Ascending aorta (tissue), 2 donors: ENCODE data around the gene CPPED1. TPM values are rescaled to one million over a fixed set of nuclear protein-coding genes. Genes with fewer than 3 reads are reported as not detected.
A peak's percentile ranks its signal among the peaks of the same experiment; 100 is the strongest.
"Not testable (repeated sequence)": the region's sequence is repeated elsewhere in the genome, so short reads cannot be mapped to it uniquely, and the experiment has no call there.

Experiments used
- DNase-seq, 2 donors: peaks; one replicate each; pipeline ENCODE4 v3.0.0-alpha.2; 2019; ENCODE audit warnings: low spot score in 2 of 2
- H3K27ac ChIP-seq, 2 donors: fragments of 200-600 bp; sonication (generic); one replicate each; pipeline ENCODE4 v1.5.1; 2016 to 2017; ENCODE audit warnings: mild to moderate bottlenecking in 1 of 2
- H3K27me3 ChIP-seq: fragments of 200-600 bp; sonication (generic); one replicate; pipeline ENCODE4 v1.5.1; 2017
- H3K36me3 ChIP-seq, 2 donors: fragments of 200-600 bp; sonication (generic); one replicate each; pipeline ENCODE4 v1.5.1; 2016
- H3K4me1 ChIP-seq, 2 donors: fragments of 200-600 bp; sonication (generic); one replicate each; pipeline ENCODE4 v1.5.1; 2016 to 2017; ENCODE audit warnings: mild to moderate bottlenecking in 1 of 2
- H3K4me3 ChIP-seq, 2 donors: fragments of 200-600 bp; sonication (generic); one replicate each; pipeline ENCODE4 v1.5.1; 2016 to 2017; ENCODE audit warnings: mild to moderate bottlenecking in 1 of 2
- H3K9me3 ChIP-seq, 2 donors: fragments of 200-600 bp; sonication (generic); one replicate each; pipeline ENCODE4 v1.5.1; 2016
- intact Hi-C: fragments of 100-400 bp; cut with DNase I; formaldehyde crosslinking; loops from one replicate; pipeline ENCODE4 v1.15.1; 2023
- total RNA-seq: library from RNA; depleted of rRNA; stranded (reverse); fragments of >200 nt; gene quantifications from one replicate; pipeline ENCODE4 v1.1.0, GENCODE V29; 2016
- TF ChIP-seq, protein P1 (sequence below), 3 experiments: fragments of 200-600 bp in 2 of 3; fragments of 450-650 bp in 1 of 3; sonication (generic) in 2 of 3; IDR thresholded peaks; one replicate each; pipeline ENCODE4 v1.5.1; 2016 to 2019; ENCODE audit warnings: antibody characterized with exemption in 3 of 3, mild to moderate bottlenecking in 1 of 3, moderate library complexity in 1 of 3

Gene CPPED1
- total RNA-seq, 1 donor from 2014 or later = 13.3 TPM

DNA sequence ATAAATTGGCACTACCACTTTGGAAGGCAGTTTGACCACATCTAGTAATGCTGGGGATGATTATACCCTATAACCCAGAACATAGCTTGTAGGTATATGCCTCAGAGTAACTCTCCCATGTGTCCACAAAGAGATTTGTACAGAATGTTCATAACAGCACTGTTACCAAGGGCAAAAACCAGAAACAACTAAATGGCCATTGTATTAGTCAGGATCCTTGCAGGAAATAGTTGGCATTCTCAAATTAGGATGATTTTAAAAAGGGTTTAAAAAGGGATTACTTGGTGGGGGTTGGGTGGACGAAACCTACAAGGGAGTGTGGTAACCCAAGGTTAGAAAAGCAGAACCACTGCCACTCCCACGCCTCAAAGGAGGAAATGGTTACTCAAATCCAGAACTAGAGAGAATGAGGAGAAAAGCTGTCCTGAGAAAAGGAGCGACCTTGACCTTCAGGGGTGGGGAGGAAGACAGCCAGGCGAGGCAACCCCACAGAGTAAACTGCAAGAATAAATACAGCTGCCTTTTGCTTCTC is 2.1 kb downstream of the CPPED1 start:
- peak overlapping the region; percentile 45 to 82 for H3K27ac ChIP-seq

DNA sequence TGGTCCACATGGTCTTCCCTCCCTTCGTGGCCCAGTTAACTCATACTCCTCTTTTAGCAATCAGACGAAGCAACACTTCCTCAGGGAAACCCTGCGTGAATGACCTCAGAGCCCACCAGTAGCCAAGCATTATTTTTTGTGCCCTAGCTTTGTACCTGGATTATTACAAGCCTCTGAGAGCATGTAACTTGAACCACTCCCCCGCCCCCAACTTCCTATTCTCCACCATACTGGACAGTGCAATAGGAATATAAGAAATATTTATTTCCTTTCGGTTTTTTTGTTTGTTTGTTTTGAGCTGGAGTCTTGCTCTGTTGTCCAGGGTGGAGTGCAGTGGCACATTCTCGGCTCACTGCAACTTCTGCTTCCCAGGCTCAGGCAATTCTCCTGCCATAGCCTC is 2.9 kb downstream of the CPPED1 start:
- H3K27me3 ChIP-seq = no peaks in the 10 kb centered on the region
- H3K4me1 ChIP-seq = peaks cover 3 to 19% of the 10 kb centered on the region in 2 donors
- intact Hi-C loops = loop anchor here (10.0 kb wide), 1 partner anchor 1094 kb away; no protein-coding TSS in a partner anchor
- H3K9me3 ChIP-seq = no peaks in the 10 kb centered on the region
- H3K4me3 ChIP-seq = no peak overlapping the region
- no peaks in the 10 kb centered on the region for H3K36me3 ChIP-seq
- H3K27ac ChIP-seq = peak overlapping the region; percentile 45 to 82
- TF ChIP-seq, protein P1, sequence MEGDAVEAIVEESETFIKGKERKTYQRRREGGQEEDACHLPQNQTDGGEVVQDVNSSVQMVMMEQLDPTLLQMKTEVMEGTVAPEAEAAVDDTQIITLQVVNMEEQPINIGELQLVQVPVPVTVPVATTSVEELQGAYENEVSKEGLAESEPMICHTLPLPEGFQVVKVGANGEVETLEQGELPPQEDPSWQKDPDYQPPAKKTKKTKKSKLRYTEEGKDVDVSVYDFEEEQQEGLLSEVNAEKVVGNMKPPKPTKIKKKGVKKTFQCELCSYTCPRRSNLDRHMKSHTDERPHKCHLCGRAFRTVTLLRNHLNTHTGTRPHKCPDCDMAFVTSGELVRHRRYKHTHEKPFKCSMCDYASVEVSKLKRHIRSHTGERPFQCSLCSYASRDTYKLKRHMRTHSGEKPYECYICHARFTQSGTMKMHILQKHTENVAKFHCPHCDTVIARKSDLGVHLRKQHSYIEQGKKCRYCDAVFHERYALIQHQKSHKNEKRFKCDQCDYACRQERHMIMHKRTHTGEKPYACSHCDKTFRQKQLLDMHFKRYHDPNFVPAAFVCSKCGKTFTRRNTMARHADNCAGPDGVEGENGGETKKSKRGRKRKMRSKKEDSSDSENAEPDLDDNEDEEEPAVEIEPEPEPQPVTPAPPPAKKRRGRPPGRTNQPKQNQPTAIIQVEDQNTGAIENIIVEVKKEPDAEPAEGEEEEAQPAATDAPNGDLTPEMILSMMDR (IDR thresholded peaks at IDR 0.05) = no peak
- no peak for DNase-seq

More for the DNA sequence above, 2.1 kb downstream of the CPPED1 start:
- Histone ChIP-seq H3K36me3 (no peaks in the 10 kb centered on the region), H3K27me3 (no peaks in the 10 kb centered on the region), H3K4me3 (peak overlapping the region in 1 of 2 donors; percentile 7), H3K9me3 (no peaks in the 10 kb centered on the region), H3K4me1 (peaks cover 3 to 19% of the 10 kb centered on the region in 2 donors)
- DNase-seq = peak in 1 of 2 donors; percentile 71
- TF ChIP-seq, protein P1 (IDR thresholded peaks at IDR 0.05) = no peak
- intact Hi-C loops = loop anchor here (10.0 kb wide), 1 partner anchor 1093 kb away; no protein-coding TSS in a partner anchor

DNA sequence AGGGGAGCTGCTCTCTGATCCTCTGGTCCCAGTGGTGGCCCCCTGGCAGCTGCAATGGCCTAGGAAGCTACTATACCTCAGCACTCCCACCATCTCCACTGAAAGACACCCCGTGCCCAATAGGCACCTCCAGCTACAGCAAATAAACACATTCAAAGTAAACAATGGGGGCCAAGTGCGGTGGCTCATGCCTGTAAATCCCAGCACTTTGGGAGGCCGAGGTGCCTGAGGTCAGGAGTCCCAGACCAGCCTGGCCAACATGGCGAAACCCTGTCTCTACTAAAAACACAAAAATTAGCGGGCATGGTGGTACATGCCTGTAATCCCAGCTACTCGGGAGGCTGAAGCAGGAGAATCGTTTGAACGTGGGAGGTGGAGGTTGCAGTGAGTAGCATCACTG is 3.7 kb downstream of the CPPED1 start:
- peaks cover 3 to 19% of the 10 kb centered on the region in 2 donors for H3K4me1 ChIP-seq

DNA sequence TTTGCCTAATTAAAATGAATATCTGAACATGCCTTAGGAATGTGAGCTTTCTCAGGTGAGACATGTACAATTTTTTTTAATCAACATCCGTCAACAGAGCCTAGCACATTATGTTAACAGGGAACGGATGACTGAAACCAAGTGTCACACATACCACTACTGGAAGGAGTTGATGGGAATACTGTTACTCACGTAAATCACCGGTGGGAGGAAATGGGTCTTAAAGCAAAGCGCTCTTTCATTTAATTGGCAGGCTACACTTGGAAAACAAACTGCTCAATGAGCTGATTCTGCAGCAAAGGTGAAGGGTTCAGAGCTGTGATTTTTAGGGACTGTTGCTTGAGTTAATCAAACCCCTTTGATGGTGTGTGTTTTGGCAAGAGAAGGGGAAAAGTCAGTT is 4.8 kb downstream of the CPPED1 start:
- no peaks in the 10 kb centered on the region for H3K36me3 ChIP-seq
- no peaks in the 10 kb centered on the region for H3K9me3 ChIP-seq
- DNase-seq = no peak
- no peak overlapping the region for H3K27ac ChIP-seq
- intact Hi-C loops = no loop called here
- H3K4me3 ChIP-seq = no peak overlapping the region
- H3K4me1 ChIP-seq = peaks cover 3 to 15% of the 10 kb centered on the region in 2 donors
- TF ChIP-seq, protein P1 (IDR thresholded peaks at IDR 0.05) = no peak
- H3K27me3 ChIP-seq = no peaks in the 10 kb centered on the region

More for the DNA sequence above, 3.7 kb downstream of the CPPED1 start:
- intact Hi-C loops = loop anchor here (10.0 kb wide), 1 partner anchor 1095 kb away; no protein-coding TSS in a partner anchor
- H3K27me3 ChIP-seq, H3K9me3 ChIP-seq, H3K4me3 ChIP-seq, H3K27ac ChIP-seq, DNase-seq, H3K36me3 ChIP-seq: not testable (repeated sequence)

DNA sequence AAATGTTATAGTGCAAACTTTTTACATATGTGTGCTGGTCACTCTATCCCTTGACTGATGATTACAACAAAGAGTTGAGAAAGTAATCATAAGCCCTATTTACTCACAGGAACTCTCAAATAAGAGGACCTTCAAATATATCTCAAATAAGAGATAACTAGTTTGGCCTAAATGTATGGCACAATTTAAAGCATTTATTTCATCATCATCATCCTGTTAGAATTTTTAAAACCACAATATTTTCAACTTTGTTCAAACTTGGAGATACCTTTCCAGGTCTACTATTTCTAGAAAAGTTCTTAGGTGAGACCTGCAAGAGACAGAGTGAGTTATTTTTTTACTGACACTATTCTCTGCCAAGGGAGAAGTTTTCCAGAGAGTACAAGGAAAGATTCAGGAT is 5.5 kb downstream of the CPPED1 start:
- TF ChIP-seq, protein P1 (IDR thresholded peaks at IDR 0.05) = no peak
- no peak overlapping the region for H3K27ac ChIP-seq
- intact Hi-C loops = no loop called here
- no peaks in the 10 kb centered on the region for H3K36me3 ChIP-seq
- H3K4me1 ChIP-seq = peaks cover 3 to 15% of the 10 kb centered on the region in 2 donors
- no peak for DNase-seq
- no peaks in the 10 kb centered on the region for H3K9me3 ChIP-seq
- no peaks in the 10 kb centered on the region for H3K27me3 ChIP-seq
- no peak overlapping the region for H3K4me3 ChIP-seq

DNA sequence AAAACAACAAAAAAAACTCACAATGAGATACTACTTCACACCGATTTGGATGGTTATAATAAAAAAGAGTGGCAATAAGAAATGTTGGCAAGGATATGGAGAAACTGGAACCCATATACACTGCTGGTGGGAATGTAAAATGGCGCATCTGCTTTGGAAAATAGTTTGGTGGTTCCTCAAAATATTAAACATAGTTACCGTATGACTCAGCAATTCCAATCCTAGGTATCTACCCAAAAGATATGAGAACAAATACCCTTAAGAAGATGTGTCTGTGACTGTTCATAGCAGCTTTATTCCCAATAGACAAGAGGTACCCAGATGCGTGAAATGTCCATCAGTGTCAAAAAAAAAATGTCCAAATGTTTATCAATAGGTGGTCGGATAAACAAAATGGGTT is 7.2 kb downstream of the CPPED1 start:
- Histone ChIP-seq H3K27ac (no peak overlapping the region), H3K36me3 (no peaks in the 10 kb centered on the region), H3K4me1 (peaks cover 0 to 7% of the 10 kb centered on the region in 2 donors), H3K4me3 (no peak overlapping the region), H3K27me3 (no peaks in the 10 kb centered on the region), H3K9me3 (no peaks in the 10 kb centered on the region)
- intact Hi-C loops = no loop called here
- no peak for DNase-seq
- TF ChIP-seq, protein P1 (IDR thresholded peaks at IDR 0.05) = no peak
